GM21381 (cell line): ENCODE measurements around the gene HPRT1.
A peak's percentile ranks its signal among the peaks of the same experiment; 100 is the strongest.
"Not testable (repeated sequence)": the region's sequence is repeated elsewhere in the genome, so short reads cannot be mapped to it uniquely, and the experiment has no call there.

ENCODE experiments used
- ATAC-seq: cut with Tn5 transposase; IDR thresholded peaks from one replicate; pipeline ENCODE4 v1.9.1; 2021; ENCODE audit warnings: mild to moderate bottlenecking, moderate library complexity; ENCODE audit not compliant: unreplicated experiment

Gene HPRT1

GRCh38 chrX:134460005-134460861 is at the start of gene HPRT1:
Gene HPRT1, plus strand, starts transcription at chrX:134460165. Its CDS starts 147 bp downstream, at chrX:134460312.
- peak; percentile 94 for ATAC-seq

DNA sequence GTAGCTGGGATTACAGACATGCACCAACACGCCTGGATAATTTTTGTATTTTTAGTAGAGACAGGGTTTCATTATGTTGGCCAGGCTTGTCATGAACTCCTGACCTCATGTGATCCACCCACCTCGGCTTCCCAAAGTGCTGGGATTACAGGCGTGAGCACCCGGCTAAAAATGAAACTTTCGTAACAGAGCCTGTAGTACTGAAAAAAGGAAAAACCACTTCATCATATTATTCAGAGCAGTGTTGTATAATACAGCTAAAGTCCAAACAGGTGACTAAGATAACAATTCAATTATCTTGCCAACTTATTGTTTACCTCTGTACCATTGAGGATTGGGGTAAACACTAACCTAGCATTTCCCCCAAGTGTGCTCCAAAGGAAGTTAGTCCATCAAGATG is 43.9 kb upstream of the HPRT1 start:
- no peak for ATAC-seq

- no peak for ATAC-seq
These were observed 41.5 kb upstream of the HPRT1 start for GRCh38 chrX:134418317-134419113.

DNA sequence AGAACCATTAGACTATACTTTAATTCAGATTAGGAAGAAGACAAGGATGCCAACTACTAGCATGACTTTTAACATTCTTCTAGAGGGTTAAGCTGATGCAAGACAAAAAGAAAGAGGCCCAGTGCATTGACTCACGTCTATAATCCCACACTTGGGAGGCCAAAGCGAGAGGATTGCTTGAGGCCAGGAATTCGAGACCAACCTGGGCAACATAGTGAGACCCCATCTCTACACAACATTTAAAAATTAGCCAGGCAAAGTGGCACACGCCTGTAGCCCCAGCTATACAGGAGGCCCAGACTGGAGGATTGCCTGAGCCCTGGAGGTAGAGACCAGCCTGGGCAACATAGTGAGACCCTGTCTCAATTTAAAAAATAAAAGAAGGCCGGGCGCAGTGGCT is 40.2 kb upstream of the HPRT1 start:
- ATAC-seq, result no peak

DNA sequence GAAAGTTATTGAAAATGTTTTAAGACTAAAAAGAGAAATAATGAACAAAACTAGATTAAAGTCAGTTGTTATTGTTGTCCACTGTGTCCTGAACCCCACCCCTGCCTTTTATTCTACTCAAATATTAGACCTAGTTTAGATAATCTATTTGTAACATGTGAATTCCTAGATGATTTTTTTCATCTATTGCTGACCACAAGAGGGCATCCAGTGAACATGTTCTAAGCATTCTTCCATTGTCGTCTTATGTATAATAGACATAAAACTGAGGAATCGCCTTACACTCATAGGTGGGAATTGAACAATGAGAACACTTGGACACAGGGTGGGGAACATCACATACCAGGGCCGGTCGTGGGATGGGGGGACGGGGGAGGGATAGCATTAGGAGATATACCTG is 36.4 kb upstream of the HPRT1 start:
- no peak for ATAC-seq

- ATAC-seq, result no peak
These were observed 33.7 kb upstream of the HPRT1 start for GRCh38 chrX:134426281-134426680.

DNA sequence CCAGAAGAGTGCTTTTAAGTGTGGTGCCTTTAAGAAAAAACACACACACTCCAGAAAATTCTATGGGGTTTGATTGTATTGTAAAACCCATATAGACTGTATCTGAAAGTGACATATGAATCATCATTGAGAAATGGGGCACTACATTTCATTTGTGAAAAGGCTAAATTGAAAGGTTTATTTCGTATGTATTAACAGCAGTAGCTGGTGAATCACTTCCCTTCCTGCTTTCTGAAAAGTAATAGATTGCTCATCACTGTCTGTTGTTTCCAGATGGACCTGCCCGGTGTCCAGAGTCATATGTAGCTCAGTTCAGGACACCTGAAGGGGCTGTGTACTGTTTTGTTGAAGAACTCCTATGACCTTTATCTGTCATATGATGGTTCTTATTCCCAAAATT is 28.1 kb upstream of the HPRT1 start:
- no peak for ATAC-seq

DNA sequence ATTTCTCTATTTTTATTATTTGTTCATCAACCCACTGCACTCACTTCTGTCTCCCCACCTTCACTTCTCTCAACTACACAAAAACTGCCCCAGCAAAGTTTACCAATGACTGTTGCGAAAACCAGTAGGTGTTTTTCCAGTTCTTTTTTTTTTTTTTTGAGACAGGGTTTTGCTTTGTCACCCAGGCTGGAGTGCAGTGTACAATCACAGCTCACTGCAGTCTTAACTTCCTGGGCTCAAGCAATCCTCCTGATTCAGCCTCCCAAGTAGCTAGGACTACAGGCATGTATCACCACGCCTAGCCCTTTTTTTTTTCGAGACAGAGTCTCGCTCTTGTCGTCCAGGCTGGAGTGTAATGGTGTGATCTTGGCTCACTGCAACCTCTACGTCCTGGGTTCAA is 24.1 kb upstream of the HPRT1 start:
- ATAC-seq, result no peak

DNA sequence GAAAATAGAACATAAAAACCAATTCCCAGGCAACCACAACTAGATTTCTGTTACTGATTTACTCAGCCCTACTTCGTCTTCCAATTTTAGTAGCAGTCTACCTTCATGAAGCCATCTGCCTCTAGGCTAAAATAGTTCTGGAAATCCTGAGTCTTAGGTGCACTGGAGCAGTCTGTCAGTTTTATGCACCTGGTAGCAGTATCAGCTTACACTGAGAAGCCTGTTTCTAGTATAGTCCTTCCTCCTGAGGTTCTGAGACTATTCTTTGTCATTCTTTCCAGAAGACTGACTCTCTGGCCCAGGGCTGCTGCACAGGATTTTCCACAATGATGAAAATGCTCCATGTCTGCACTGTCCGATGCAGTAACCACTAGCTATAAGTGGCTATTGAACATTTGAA is 16.9 kb upstream of the HPRT1 start:
- ATAC-seq, result no peak

GRCh38 chrX:134443461-134443860 is 16.5 kb upstream of the HPRT1 start:
- ATAC-seq, result no peak

GRCh38 chrX:134444681-134445080 is 15.3 kb upstream of the HPRT1 start:
- ATAC-seq, result no peak

DNA sequence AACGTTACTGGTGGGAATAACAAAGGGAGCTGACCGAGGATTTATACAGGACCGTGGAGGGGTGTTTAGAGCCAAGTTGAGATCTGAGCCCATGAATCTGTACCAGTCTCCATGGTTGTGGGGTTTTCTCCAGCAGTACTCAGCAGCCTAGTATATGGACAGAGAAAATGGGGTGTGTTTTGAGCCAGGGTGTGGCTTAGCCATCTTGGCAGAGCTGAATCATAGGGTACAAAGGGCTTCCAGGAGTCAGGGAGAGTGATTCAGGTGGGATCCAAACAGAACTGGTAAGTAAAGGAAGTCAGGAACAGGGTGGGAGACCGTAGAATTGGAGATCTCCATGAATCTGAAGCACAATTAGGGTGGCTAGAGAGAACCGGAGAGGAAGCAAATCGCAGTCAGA is 7.4 kb upstream of the HPRT1 start:
- ATAC-seq, result no peak

GRCh38 chrX:134453631-134454030 is 6.3 kb upstream of the HPRT1 start:
- ATAC-seq, result no peak

DNA sequence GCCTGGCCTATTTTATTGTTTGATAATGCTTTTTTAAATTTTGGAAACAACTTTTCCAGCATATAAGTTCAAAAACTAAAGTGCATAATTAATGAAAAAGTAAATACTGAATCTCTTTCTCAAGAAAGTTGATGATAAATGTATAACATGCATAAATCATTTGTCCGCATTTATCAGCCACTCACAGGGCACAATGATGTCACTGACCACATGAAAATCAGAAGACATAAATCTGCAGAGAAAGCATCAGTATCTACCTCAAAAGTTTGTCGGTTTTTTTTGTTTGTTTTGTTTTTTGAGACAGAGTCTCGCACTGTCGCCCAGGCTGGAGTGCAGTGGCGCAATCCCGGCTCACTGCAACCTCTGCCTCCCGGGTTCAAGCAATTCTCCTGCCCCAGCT is 5.5 kb upstream of the HPRT1 start:
- no peak for ATAC-seq

DNA sequence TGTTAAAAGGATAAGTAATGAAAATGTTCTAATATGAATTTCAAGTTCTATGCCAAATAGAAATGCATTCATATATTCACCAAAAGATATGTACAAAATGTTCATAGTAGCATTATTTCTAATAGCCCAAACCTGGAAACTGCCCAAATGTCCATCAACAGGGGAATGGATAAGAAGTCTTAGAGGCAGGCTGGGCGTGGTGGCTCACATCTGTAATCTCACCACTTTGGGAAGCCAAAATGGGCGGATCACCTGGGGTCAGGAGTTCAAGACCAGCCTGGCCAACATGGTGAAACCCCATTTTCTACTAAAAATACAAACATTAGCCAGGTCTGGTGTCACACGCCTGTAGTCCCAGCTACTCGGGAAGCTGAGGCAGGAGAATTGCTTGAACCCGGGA is 2.3 kb upstream of the HPRT1 start:
- ATAC-seq, result no peak

- ATAC-seq, result peak; percentile 13
These were observed 321 bp upstream of the HPRT1 start for GRCh38 chrX:134459683-134460004.

DNA sequence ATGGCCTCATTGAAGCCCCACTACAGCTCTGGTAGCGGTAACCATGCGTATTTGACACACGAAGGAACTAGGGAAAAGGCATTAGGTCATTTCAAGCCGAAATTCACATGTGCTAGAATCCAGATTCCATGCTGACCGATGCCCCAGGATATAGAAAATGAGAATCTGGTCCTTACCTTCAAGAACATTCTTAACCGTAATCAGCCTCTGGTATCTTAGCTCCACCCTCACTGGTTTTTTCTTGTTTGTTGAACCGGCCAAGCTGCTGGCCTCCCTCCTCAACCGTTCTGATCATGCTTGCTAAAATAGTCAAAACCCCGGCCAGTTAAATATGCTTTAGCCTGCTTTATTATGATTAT is 876 bp downstream of the HPRT1 start:
- no peak for ATAC-seq

DNA sequence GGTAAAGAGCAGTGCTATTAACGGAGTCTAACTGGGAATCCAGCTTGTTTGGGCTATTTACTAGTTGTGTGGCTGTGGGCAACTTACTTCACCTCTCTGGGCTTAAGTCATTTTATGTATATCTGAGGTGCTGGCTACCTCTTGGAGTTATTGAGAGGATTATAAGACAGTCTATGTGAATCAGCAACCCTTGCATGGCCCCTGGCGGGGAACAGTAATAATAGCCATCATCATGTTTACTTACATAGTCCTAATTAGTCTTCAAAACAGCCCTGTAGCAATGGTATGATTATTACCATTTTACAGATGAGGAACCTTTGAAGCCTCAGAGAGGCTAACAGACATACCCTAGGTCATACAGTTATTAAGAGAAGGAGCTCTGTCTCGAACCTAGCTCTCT is 1.5 kb downstream of the HPRT1 start:
- ATAC-seq, result no peak

DNA sequence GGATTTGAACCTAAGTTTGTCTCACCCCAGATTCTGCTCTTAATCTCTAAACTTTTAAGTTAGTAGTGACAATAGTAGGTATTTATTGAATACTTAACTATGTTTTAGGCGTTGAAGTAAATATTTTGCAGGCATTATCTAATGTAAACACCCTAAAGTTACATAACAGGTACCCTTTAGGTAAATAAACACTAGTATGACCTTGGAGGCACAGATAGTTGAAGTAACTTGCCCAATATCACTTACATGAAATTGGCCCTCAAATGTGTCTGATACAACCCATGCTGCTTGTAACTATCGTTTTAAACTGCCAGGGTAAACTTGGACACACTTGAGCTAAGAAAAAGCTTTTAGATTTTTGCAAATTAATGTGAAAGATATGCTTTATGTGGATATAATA is 3.0 kb downstream of the HPRT1 start:
- no peak for ATAC-seq

DNA sequence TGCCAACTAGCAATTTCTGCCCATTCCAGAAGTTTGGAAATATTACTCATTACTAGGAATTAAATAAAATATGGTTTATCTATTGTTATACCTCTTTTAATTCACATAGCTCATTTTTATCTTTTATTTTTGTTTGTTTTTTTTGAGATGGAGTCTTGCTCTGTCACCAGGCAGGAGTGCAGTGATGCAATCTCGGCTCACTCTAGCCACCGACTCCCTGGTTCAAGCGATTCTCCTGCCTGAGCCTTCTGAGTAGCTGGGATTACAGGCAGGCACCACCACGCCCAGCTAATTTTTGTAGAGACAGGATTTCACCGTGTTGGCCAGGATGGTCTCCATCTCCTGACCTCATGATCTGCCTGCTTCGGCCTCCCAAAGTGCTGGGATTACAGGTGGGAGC is 4.5 kb downstream of the HPRT1 start:
- not testable (repeated sequence) for ATAC-seq

GRCh38 chrX:134469486-134469885 is 9.5 kb downstream of the HPRT1 start:
- no peak for ATAC-seq

- no peak for ATAC-seq
These were observed 10.0 kb downstream of the HPRT1 start for GRCh38 chrX:134470013-134470412.
